HepG2 (cell line): ENCODE results near the gene GCLC.

Experiments
- BRF2 ChIP-seq: sonication (generic); formaldehyde crosslinking; IDR thresholded peaks from 2 replicates; pipeline ENCODE4 v1.8.1; 2022; ENCODE audit warnings: mild to moderate bottlenecking, missing genetic modification reagents
- CTCF ChIP-seq: sonication (generic); formaldehyde crosslinking; IDR thresholded peaks from 2 replicates; pipeline ENCODE4 v1.5.0; 2020; ENCODE audit warnings: mild to moderate bottlenecking, missing genetic modification reagents, moderate library complexity
- ETV6 ChIP-seq: sonication (generic); formaldehyde crosslinking; conservative IDR thresholded peaks from 2 replicates; pipeline ENCODE4 v1.4.0; 2020; ENCODE audit warnings: missing genetic modification reagents
- PRDM10 ChIP-seq: sonication (generic); formaldehyde crosslinking; IDR thresholded peaks from 2 replicates; pipeline ENCODE4 v1.4.0; 2020; ENCODE audit warnings: low read depth, missing genetic modification reagents
- RNF2 ChIP-seq: fragments of 450-650 bp; conservative IDR thresholded peaks from 2 replicates; pipeline ENCODE4 v1.6.1; 2016; ENCODE audit warnings: low read depth

- TF ChIP-seq PRDM10 (CRISPR knock-in tag), result no peak
- no peak for TF ChIP-seq BRF2 (CRISPR knock-in tag)
- no peak for TF ChIP-seq ETV6
- no peak for TF ChIP-seq CTCF (CRISPR knock-in tag)
- no peak for TF ChIP-seq RNF2
These were observed 38.0 kb downstream of the GCLC start for GRCh38 chr6:53506872-53507271.
